Activated B cell treated with CpG ODN at 0.5 μM for 24 hours (primary cell): ENCODE results near the gene DDX31. TPM values are rescaled to one million over a fixed set of nuclear protein-coding genes. Genes with fewer than 3 reads are reported as not detected.
"Not testable (repeated sequence)": the region's sequence is repeated elsewhere in the genome, so short reads cannot be mapped to it uniquely, and the experiment has no call there.

Source experiments
- ATAC-seq: fragments of 200-7000 bp; cut with Tn5 transposase; one replicate; pipeline ENCODE4 v1.10.0; 2021; ENCODE audit warnings: low read depth, mild to moderate bottlenecking, moderate library complexity
- CTCF ChIA-PET: fragments of 350-600 bp; sonication (Branson Sonifier 250); formaldehyde crosslinking; loops from one replicate; lab custom pipeline; 2021; ENCODE audit warnings: antibody characterized with exemption; lab: Charles Lee
- POLR2A ChIA-PET: fragments of 350-600 bp; sonication (Branson Sonifier 250); formaldehyde crosslinking; loops from one replicate; lab custom pipeline; 2021; ENCODE audit warnings: antibody characterized with exemption; lab: Charles Lee
- DNase-seq: peaks from one replicate; pipeline ENCODE4 v3.0.0; 2022
- H3K27ac Mint-ChIP-seq: one replicate; pipeline ENCODE4 v1.8.0; 2020; ENCODE audit warnings: mixed read lengths
- H3K27me3 Mint-ChIP-seq: one replicate; pipeline ENCODE4 v1.8.0; 2021; ENCODE audit warnings: mixed read lengths
- H3K36me3 Mint-ChIP-seq: one replicate; pipeline ENCODE4 v1.8.0; 2021; ENCODE audit warnings: low read depth, mixed read lengths
- H3K4me1 Mint-ChIP-seq: one replicate; pipeline ENCODE4 v1.8.0; 2021; ENCODE audit warnings: mixed read lengths
- H3K4me3 Mint-ChIP-seq: one replicate; pipeline ENCODE4 v1.8.0; 2020; ENCODE audit warnings: mild to moderate bottlenecking, mixed read lengths
- H3K9me3 Mint-ChIP-seq: one replicate; pipeline ENCODE4 v1.8.0; 2020; ENCODE audit warnings: mixed read lengths
- intact Hi-C: fragments of 100-400 bp; cut with micrococcal nuclease; formaldehyde crosslinking; loops from one replicate; pipeline ENCODE4 v1.15.1; 2024
- total RNA-seq: library from RNA; stranded (reverse); gene quantifications from 2 replicates; pipeline ENCODE4 v1.2.3, GENCODE V29; 2022
- TF ChIP-seq, protein P1 (sequence below): fragments of 200-600 bp; IDR thresholded peaks from one replicate; pipeline ENCODE4 v1.8.0; 2022; ENCODE audit warnings: antibody characterized with exemption, mild to moderate bottlenecking

Gene DDX31
- total RNA-seq, 1 donor from 2014 or later, result 21.8 TPM

DNA sequence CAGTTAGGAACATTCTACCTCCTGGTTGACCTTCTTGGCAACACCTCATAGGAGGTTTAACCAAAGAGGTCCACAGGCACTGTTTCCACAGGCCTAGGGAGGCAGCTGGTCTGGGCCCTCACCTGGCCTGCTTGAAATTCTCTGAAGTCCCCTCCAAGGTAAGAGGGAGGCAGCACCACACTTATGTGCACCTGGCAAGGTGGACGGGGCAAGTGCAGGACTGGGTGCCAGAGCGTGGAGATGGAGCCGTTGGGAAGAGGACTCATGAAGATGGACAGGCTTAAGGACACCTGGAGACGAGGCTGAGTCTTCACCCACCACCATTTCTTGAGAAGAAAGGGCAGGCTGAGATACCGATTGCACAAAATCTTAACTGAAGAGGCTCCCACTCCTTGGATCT, 94.0 kb downstream of the DDX31 start:
- no peaks in the 10 kb centered on the region for H3K9me3 Mint-ChIP-seq

DNA sequence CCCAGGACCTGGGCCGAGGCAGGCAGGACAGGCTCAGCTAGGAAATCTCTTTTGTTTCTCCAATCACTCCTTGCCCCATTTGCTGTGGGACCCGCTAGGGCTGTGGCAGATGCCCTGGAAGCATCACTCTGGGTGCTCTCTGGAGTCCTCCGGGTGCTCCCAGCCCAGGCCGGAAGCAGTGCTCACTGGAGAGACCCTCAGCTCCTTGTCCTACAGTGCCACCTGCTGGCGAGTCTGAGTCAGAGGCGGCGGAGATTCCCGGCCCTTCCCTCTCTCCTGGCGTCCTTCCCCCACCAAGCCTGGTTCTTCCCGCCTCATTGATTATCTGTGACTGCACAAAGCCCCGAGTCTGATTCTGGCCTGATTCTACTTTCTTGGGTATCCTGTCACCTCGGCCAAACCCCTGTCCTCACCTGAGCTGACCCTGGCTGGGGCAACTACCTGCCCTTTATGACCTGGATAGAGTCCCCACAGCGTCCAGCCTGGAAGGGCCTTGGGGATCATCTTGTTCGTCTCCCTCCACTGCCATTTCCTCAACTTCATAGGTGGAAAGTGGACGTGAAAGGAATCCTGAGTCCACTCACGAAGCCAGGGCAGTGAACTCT, 94.7 kb downstream of the DDX31 start:
- H3K36me3 Mint-ChIP-seq, result no peaks in the 10 kb centered on the region

More for the DNA sequence above, 94.0 kb downstream of the DDX31 start:
- DNase-seq (no peak), ATAC-seq (no peak)
- intact Hi-C loops, result loop anchor here (2.0 kb wide), 1 partner anchor 69 kb away; no protein-coding TSS in a partner anchor
- H3K4me1 Mint-ChIP-seq, result no peaks in the 10 kb centered on the region
- CTCF ChIA-PET, result no interaction called here
- H3K36me3 Mint-ChIP-seq, result no peaks in the 10 kb centered on the region
- H3K27me3 Mint-ChIP-seq, result peaks cover 42% of the 10 kb centered on the region
- TF ChIP-seq, protein P1, sequence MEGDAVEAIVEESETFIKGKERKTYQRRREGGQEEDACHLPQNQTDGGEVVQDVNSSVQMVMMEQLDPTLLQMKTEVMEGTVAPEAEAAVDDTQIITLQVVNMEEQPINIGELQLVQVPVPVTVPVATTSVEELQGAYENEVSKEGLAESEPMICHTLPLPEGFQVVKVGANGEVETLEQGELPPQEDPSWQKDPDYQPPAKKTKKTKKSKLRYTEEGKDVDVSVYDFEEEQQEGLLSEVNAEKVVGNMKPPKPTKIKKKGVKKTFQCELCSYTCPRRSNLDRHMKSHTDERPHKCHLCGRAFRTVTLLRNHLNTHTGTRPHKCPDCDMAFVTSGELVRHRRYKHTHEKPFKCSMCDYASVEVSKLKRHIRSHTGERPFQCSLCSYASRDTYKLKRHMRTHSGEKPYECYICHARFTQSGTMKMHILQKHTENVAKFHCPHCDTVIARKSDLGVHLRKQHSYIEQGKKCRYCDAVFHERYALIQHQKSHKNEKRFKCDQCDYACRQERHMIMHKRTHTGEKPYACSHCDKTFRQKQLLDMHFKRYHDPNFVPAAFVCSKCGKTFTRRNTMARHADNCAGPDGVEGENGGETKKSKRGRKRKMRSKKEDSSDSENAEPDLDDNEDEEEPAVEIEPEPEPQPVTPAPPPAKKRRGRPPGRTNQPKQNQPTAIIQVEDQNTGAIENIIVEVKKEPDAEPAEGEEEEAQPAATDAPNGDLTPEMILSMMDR, result no peak
- no peak overlapping the region for H3K27ac Mint-ChIP-seq
- H3K4me3 Mint-ChIP-seq, result no peak overlapping the region
- POLR2A ChIA-PET, result no interaction called here

DNA sequence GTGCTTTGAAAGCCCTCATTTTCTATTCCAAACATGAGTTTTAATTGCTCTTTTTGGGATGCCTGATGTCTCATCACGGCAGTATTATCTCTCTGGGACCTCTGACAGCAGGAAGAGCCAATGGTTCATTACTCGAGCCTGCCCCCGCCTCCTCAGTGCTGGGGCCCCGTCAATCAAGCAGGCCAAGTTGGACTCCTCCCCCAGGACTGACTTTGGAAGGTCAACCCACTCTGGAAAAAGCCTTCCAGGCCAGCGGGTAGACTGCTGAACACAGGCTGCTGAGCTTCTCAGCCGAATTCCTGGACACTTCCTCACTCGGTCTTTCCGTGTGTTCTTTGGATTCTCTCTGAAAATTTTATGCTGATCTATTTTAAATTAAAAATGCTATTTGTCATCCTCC, 96.9 kb downstream of the DDX31 start:
- POLR2A ChIA-PET, result no interaction called here
- Mint-ChIP-seq H3K27ac (no peak overlapping the region), H3K36me3 (no peaks in the 10 kb centered on the region), H3K4me1 (no peaks in the 10 kb centered on the region), H3K4me3 (no peak overlapping the region), H3K27me3 (peaks cover 32% of the 10 kb centered on the region), H3K9me3 (no peaks in the 10 kb centered on the region)
- no peak for DNase-seq
- intact Hi-C loops, result no loop called here
- ATAC-seq, result no peak
- CTCF ChIA-PET, result no interaction called here
- TF ChIP-seq, protein P1, result no peak

More for the DNA sequence above, 94.7 kb downstream of the DDX31 start:
- intact Hi-C loops, result loop anchor here (2.0 kb wide), 1 partner anchor 68 kb away; no protein-coding TSS in a partner anchor
- Mint-ChIP-seq H3K4me3 (no peak overlapping the region), H3K27me3 (peaks cover 41% of the 10 kb centered on the region), H3K27ac (no peak overlapping the region), H3K9me3 (no peaks in the 10 kb centered on the region), H3K4me1 (no peaks in the 10 kb centered on the region)
- ChIA-PET POLR2A (no interaction called here), CTCF (interaction anchor here (0.7 to 0.8 kb wide), 2 partner anchors 15 to 407 kb away, joined by 3 read pairs; no protein-coding TSS in a partner anchor)
- TF ChIP-seq, protein P1, result no peak
- DNase-seq, result no peak
- no peak for ATAC-seq

DNA sequence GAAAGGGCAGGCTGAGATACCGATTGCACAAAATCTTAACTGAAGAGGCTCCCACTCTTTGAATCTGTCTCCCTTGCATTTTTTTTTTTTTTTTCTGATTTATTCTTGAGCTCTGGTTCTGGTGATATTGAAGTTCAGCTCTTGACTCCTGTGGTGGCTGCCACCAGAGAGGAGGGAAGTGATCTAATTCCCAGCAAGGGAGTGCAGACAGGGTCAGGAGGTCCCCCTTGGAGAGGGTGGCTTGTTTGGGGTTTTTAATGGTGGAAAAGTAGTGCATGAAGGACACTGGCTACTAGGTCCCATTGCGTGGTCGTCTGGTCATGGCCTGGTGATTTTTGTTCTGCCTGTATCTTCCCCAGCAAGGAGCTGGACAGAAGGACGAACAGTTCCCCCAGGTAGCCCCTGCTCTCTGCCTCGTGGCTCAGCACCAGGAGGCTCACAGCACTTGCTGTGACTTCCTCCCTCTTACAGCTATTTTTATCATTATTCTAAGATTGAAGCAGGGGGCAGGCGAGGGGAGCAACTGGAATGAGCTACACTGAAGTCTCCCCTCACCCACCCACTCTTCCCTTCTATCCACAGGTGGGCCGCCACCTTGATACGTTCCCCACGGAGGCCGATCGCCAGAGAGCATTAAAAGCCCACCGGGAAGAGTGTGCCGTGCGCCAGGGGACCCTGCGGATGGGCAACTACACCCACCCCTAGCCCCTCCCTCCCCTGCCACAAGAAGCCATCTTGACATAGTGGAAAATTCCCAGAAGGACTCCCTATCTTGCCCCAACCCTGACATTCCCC, 97.8 kb downstream of the DDX31 start:
- POLR2A ChIA-PET, result no interaction called here
- Mint-ChIP-seq H3K4me3 (no peak overlapping the region), H3K4me1 (no peaks in the 10 kb centered on the region), H3K36me3 (no peaks in the 10 kb centered on the region), H3K27me3 (peaks cover 23% of the 10 kb centered on the region), H3K9me3 (no peaks in the 10 kb centered on the region), H3K27ac (no peak overlapping the region)
- ATAC-seq (no peak), DNase-seq (no peak)
- CTCF ChIA-PET, result no interaction called here
- intact Hi-C loops, result no loop called here
- TF ChIP-seq, protein P1, result no peak

DNA sequence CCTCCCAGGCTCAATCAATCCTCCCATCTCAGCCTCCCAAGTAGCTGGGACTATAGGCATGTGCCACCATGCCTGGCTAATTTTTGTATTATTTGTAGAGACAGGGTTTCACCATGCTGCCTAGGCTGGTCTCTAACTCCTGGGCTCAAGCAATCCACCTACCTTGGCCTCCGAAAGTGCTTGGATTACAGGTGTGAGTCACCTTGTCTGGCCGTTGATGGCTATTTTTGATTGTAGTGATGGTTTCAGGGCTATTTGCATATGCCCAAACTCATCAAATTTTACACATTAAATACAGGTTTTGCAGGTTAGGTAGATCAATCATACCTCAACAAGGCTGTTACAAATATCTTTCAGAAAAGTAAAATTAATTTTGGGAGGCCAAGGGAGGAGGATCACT, 101.0 kb downstream of the DDX31 start:
- H3K4me1 Mint-ChIP-seq, intact Hi-C loops, H3K36me3 Mint-ChIP-seq, CTCF ChIA-PET, ATAC-seq, DNase-seq, H3K4me3 Mint-ChIP-seq, POLR2A ChIA-PET, H3K27ac Mint-ChIP-seq, H3K9me3 Mint-ChIP-seq, H3K27me3 Mint-ChIP-seq: not testable (repeated sequence)
